Lower lobe of right lung (tissue), 2 donors: Measurements from ENCODE around the gene PPL. TPM values are rescaled to one million over a fixed set of nuclear protein-coding genes. Genes with fewer than 3 reads are reported as not detected.
"Not testable (repeated sequence)": the region's sequence is repeated elsewhere in the genome, so short reads cannot be mapped to it uniquely, and the experiment has no call there.

Source experiments
- ATAC-seq, 2 donors: fragments of 200-7000 bp; cut with Tn5 transposase; one replicate each; pipeline ENCODE4 v1.9.1; 2020 to 2022; ENCODE audit warnings: mild to moderate bottlenecking in 2 of 2, moderate library complexity in 2 of 2
- DNase-seq: peaks from one replicate; pipeline ENCODE4 v3.0.0-alpha.2; 2020
- H3K27ac ChIP-seq: fragments of 200-600 bp; one replicate; pipeline ENCODE4 v1.8.0; 2022
- H3K27me3 ChIP-seq: fragments of 200-600 bp; one replicate; pipeline ENCODE4 v1.8.0; 2022; ENCODE audit warnings: low read depth
- H3K36me3 ChIP-seq: fragments of 200-600 bp; one replicate; pipeline ENCODE4 v1.8.0; 2022; ENCODE audit warnings: mild to moderate bottlenecking
- H3K4me1 ChIP-seq: fragments of 200-600 bp; one replicate; pipeline ENCODE4 v1.8.0; 2022
- H3K4me3 ChIP-seq: fragments of 200-600 bp; one replicate; pipeline ENCODE4 v1.8.0; 2022; ENCODE audit warnings: mild to moderate bottlenecking
- H3K9me3 ChIP-seq: fragments of 200-600 bp; one replicate; pipeline ENCODE4 v1.8.0; 2022
- intact Hi-C: fragments of 100-400 bp; cut with DNase I; formaldehyde crosslinking; loops from one replicate; pipeline ENCODE4 v1.11.0; 2022
- total RNA-seq: library from RNA; stranded (reverse); fragmentation: NEBNext Ultra II Directional; extraction: Animal tissue kit (Norgen Biotek cat#: 25700); gene quantifications from one replicate; pipeline ENCODE4 v1.2.1, GENCODE V29; 2021
- TF ChIP-seq, protein P1 (sequence below): fragments of 200-600 bp; IDR thresholded peaks from one replicate; pipeline ENCODE4 v1.8.0; 2022; ENCODE audit warnings: antibody characterized with exemption, mild to moderate bottlenecking
- donor health status: DM: no; HTN: yes; CAD: no; lungs with severe emphysema.

The PPL gene
- total RNA-seq, 1 donor from 2014 or later = 60.5 TPM

DNA sequence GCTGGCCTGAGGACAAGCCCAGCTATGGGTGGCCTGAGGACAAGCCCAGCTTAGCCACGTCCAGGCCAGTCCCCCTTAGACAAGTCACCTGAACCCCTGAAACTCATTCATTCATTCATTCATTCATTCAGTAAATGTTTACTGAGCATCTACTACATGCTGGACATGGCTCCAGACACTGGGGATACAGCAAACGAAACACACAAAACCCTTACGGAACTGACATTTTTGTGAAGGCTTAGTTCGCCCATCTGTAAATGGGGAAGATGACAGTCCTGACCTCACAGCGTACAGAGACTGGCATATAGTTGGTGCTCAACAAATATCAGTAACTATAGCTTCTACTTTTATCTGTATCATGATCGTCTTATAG lies 37.5 kb downstream of the PPL start:
- no peak overlapping the region for H3K4me3 ChIP-seq
- peaks cover 77% of the 10 kb centered on the region for H3K36me3 ChIP-seq
- no peak for ATAC-seq
- H3K27me3 ChIP-seq = no peaks in the 10 kb centered on the region
- H3K9me3 ChIP-seq = no peaks in the 10 kb centered on the region
- no peaks in the 10 kb centered on the region for H3K4me1 ChIP-seq
- no peak for DNase-seq
- H3K27ac ChIP-seq = no peak overlapping the region
- intact Hi-C loops = no loop called here
- TF ChIP-seq, protein P1, sequence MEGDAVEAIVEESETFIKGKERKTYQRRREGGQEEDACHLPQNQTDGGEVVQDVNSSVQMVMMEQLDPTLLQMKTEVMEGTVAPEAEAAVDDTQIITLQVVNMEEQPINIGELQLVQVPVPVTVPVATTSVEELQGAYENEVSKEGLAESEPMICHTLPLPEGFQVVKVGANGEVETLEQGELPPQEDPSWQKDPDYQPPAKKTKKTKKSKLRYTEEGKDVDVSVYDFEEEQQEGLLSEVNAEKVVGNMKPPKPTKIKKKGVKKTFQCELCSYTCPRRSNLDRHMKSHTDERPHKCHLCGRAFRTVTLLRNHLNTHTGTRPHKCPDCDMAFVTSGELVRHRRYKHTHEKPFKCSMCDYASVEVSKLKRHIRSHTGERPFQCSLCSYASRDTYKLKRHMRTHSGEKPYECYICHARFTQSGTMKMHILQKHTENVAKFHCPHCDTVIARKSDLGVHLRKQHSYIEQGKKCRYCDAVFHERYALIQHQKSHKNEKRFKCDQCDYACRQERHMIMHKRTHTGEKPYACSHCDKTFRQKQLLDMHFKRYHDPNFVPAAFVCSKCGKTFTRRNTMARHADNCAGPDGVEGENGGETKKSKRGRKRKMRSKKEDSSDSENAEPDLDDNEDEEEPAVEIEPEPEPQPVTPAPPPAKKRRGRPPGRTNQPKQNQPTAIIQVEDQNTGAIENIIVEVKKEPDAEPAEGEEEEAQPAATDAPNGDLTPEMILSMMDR = no peak

DNA sequence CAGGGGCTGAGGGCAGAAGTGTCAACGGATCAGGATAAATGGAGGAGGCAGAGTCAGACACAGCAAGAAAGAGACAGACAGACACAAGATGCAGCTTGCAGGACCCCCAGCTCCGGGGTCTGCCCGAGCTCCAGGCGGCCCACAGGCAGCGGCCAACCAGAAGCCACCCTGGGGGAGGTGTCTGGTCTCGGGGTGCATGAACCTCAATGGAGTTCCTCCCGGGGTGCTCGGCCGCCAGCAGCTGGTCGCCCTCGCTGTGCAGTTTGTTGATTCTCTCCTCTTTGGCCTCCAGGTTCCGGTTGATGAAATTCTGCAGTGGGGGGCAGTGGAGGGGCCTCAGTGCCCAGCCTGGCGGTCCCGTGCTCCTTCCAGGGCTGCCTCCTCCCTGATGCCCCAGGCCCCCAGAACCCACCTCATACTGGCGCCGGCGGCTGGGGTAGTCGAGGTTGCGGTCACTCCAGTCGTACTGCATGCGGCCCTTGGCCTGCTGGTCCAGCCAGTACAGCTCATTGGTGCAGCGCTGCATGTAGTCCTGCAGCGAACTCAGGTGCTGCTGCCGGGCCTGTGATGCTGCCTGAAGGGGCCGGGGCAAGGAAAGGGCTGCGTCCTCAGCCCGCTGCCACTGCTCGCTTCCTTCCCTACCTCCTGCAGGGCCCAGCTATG lies 38.0 kb downstream of the PPL start:
- no peaks in the 10 kb centered on the region for H3K4me1 ChIP-seq
- ATAC-seq (no peak), DNase-seq (peak; percentile 39)
- intact Hi-C loops = no loop called here
- H3K36me3 ChIP-seq = peaks cover 82% of the 10 kb centered on the region
- H3K27ac ChIP-seq = no peak overlapping the region
- H3K27me3 ChIP-seq = no peaks in the 10 kb centered on the region
- TF ChIP-seq, protein P1 = no peak
- H3K9me3 ChIP-seq = no peaks in the 10 kb centered on the region
- H3K4me3 ChIP-seq = no peak overlapping the region

DNA sequence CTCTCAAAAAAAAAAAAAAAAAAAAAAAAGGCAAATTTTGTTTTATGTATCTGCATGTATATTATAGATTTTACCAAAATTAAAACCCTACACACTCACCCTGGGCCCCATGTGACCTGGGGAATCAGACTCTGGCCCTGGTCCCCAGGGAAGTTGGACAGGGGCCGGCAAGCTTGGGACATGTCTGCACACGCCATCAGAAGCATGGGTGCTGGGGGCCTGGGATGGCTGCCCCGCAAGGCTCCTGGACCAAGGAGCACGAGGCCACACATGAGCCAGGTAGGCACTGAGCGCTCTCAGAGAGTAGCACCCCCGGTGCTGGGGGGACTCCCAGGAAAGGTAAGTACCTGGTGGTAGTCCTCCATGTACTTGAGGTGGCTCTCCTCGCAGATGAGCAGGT lies 39.6 kb downstream of the PPL start:
- ATAC-seq (no peak), DNase-seq (peak; percentile 42)
- Histone ChIP-seq H3K9me3 (no peaks in the 10 kb centered on the region), H3K4me1 (no peaks in the 10 kb centered on the region), H3K4me3 (no peak overlapping the region), H3K27ac (no peak overlapping the region), H3K36me3 (peaks cover 88% of the 10 kb centered on the region), H3K27me3 (no peaks in the 10 kb centered on the region)
- intact Hi-C loops = no loop called here
- TF ChIP-seq, protein P1 = no peak

DNA sequence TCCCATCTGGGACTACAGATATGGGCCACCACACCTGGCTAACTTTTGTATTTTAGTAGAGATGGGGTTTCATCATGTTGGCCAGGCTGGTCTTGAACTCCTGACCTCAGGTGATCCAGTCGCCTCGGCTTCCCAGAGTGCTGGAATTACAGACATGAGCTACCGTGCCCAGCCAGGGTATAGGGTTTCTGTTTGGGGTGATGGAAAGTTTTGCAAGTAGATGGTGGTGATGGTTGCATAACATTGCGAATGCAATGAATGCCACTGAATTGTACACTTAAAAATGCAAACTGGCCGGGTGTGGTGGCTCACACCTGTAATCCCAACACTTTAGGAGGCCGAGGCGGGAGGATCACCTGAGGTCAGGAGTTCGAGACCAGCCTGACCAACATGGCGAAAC lies 40.2 kb downstream of the PPL start:
- intact Hi-C loops, H3K27ac ChIP-seq, DNase-seq, H3K4me3 ChIP-seq, H3K4me1 ChIP-seq, H3K27me3 ChIP-seq, ATAC-seq, H3K9me3 ChIP-seq: not testable (repeated sequence)
- H3K36me3 ChIP-seq = peaks cover 88% of the 10 kb centered on the region

DNA sequence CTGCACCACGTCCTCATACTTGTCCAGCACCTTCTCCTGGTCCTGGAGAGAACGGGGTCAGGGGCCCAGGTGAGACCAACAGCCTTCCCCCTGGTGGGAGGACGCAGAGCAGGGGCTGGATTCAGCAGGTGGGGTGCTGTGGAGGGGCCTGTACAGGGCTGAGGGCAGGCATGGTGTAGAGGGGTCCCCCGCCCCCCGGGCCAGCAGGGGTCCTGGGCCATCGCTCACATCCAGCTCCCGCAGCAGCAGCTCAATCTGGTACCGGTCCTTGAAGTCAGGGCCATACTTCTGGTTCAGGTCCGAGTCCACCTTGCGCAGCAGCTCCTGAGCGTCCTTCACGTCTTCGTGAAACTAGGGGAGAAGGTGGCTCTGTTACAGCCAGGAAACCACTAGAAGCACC lies 41.6 kb downstream of the PPL start:
- intact Hi-C loops = no loop called here
- TF ChIP-seq, protein P1 = no peak
- Histone ChIP-seq H3K27ac (no peak overlapping the region), H3K36me3 (peaks cover 89% of the 10 kb centered on the region), H3K4me3 (no peak overlapping the region), H3K9me3 (no peaks in the 10 kb centered on the region), H3K4me1 (no peaks in the 10 kb centered on the region), H3K27me3 (no peaks in the 10 kb centered on the region)
- no peak for ATAC-seq
- peak; percentile 25 for DNase-seq

DNA sequence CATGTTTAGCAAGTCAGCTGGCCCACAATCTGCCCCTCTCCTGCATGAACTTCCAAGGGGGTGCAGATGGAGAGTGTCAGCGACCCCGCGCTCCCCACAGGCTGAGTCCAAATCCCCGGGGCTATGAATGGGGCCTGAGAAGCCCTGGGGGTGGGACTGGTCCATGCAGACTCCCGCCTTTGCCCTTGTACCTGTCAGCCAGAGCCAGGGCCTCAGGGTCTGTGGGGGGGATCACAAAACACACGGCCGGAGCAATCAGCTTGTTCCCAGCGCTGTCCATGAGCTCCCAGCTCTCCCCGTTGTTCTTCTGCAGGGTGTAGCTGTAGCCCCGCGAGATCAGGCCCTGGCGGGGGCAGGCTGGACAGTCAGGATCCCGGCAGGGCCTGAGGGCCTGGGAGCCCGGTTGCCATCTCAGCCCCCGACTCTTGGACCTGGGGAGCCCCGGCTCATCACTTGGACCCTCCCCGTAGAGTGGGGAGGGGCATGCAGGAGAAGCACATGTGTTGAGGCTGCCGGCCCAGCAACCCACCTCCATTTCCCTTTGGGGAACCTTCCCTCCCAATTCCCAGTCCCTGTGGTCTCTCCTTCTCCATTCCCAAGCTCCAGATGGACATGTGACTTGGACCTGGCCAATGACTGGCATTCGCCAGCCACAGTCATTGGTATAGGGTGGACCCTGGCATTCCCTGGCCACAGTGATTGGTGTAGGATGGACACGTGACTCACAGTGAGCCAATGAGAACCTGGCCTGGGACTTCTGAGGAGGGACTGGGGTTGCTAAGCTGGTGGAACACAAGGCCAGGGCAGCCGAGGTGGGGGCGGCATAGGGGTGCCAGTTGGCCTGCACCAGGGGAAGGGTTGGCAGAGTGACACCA lies 42.4 kb downstream of the PPL start:
- DNase-seq = no peak
- Histone ChIP-seq H3K9me3 (no peaks in the 10 kb centered on the region), H3K27ac (no peak overlapping the region), H3K4me3 (no peak overlapping the region), H3K36me3 (peaks cover 92% of the 10 kb centered on the region), H3K27me3 (no peaks in the 10 kb centered on the region), H3K4me1 (no peaks in the 10 kb centered on the region)
- intact Hi-C loops = no loop called here
- ATAC-seq = no peak
- TF ChIP-seq, protein P1 = no peak
